ENCODE results near the gene ZNF682. TPM values are rescaled to one million over a fixed set of nuclear protein-coding genes. Genes with fewer than 3 reads are reported as not detected.
A peak's percentile ranks its signal among the peaks of the same experiment; 100 is the strongest.

ZNF682 gene
- total and polyA plus RNA-seq, 2 of the 13 experiments (the other 11 are each of a cell fraction or from before 2014, with no cell fraction given), result 2.0 to 7.2 TPM

GRCh38 chr19:20039203-20039723 lies at the start of gene ZNF682 (continued):
- TF ChIP-seq, protein P1, sequence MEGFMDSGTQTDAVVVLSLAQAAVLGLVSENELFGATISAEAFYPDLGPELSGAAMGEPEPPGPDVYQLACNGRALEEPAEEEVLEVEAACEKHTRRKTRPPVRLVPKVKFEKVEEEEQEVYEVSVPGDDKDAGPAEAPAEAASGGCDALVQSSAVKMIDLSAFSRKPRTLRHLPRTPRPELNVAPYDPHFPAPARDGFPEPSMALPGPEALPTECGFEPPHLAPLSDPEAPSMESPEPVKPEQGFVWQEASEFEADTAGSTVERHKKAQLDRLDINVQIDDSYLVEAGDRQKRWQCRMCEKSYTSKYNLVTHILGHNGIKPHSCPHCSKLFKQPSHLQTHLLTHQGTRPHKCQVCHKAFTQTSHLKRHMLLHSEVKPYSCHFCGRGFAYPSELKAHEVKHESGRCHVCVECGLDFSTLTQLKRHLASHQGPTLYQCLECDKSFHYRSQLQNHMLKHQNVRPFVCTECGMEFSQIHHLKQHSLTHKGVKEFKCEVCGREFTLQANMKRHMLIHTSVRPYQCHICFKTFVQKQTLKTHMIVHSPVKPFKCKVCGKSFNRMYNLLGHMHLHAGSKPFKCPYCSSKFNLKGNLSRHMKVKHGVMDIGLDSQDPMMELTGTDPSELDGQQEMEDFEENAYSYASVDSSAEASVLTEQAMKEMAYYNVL (CRISPR knock-in tag; IDR thresholded peaks at IDR 0.05; ENCODE audit: borderline replicate concordance), result no peak
- no peak for TF ChIP-seq ZSCAN12 (CRISPR knock-in tag; IDR thresholded peaks at IDR 0.05)
- 0 out of 2 replicates have a peak, but pooled peaks have one; percentile 39 for TF ChIP-seq ZNF704 (CRISPR knock-in tag; IDR thresholded peaks at IDR 0.05; ENCODE audit: borderline replicate concordance)
- TF ChIP-seq, protein P2, sequence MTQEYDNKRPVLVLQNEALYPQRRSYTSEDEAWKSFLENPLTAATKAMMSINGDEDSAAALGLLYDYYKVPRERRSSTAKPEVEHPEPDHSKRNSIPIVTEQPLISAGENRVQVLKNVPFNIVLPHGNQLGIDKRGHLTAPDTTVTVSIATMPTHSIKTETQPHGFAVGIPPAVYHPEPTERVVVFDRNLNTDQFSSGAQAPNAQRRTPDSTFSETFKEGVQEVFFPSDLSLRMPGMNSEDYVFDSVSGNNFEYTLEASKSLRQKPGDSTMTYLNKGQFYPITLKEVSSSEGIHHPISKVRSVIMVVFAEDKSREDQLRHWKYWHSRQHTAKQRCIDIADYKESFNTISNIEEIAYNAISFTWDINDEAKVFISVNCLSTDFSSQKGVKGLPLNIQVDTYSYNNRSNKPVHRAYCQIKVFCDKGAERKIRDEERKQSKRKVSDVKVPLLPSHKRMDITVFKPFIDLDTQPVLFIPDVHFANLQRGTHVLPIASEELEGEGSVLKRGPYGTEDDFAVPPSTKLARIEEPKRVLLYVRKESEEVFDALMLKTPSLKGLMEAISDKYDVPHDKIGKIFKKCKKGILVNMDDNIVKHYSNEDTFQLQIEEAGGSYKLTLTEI (CRISPR knock-in tag; conservative IDR thresholded peaks at IDR 0.05), result no peak
- no peak for TF ChIP-seq ZSCAN5A (CRISPR knock-in tag; IDR thresholded peaks at IDR 0.05; ENCODE audit: borderline replicate concordance)
- TF ChIP-seq, protein P3, sequence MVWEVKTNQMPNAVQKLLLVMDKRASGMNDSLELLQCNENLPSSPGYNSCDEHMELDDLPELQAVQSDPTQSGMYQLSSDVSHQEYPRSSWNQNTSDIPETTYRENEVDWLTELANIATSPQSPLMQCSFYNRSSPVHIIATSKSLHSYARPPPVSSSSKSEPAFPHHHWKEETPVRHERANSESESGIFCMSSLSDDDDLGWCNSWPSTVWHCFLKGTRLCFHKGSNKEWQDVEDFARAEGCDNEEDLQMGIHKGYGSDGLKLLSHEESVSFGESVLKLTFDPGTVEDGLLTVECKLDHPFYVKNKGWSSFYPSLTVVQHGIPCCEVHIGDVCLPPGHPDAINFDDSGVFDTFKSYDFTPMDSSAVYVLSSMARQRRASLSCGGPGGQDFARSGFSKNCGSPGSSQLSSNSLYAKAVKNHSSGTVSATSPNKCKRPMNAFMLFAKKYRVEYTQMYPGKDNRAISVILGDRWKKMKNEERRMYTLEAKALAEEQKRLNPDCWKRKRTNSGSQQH (CRISPR knock-in tag; IDR thresholded peaks at IDR 0.05; ENCODE audit: low read depth), result peak; percentile 63; the same call in 1 of the 2 replicates
- no peak for TF ChIP-seq EHMT2 (IDR thresholded peaks at IDR 0.05; ENCODE audit: borderline replicate concordance, low read depth, low read length)
- TF ChIP-seq ASH2L (IDR thresholded peaks at IDR 0.05; ENCODE audit: insufficient read length, low read depth, low read length), result peak; percentile 68
- TF ChIP-seq ZNF746 (CRISPR knock-in tag; IDR thresholded peaks at IDR 0.05), result no peak
- TF ChIP-seq, protein P4, sequence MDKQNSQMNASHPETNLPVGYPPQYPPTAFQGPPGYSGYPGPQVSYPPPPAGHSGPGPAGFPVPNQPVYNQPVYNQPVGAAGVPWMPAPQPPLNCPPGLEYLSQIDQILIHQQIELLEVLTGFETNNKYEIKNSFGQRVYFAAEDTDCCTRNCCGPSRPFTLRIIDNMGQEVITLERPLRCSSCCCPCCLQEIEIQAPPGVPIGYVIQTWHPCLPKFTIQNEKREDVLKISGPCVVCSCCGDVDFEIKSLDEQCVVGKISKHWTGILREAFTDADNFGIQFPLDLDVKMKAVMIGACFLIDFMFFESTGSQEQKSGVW (CRISPR knock-in tag; IDR thresholded peaks at IDR 0.05; ENCODE audit: borderline replicate concordance), result no peak
- no peak; the same call in 1 of the 2 replicates for TF ChIP-seq RFXAP (CRISPR knock-in tag; IDR thresholded peaks at IDR 0.05; ENCODE audit: borderline replicate concordance)
- no peak for TF ChIP-seq NONO (IDR thresholded peaks at IDR 0.05)
- peak; percentile 67 for TF ChIP-seq NONO (CRISPR knock-in tag; conservative IDR thresholded peaks at IDR 0.05)
- TF ChIP-seq CBX5 (CRISPR knock-in tag; IDR thresholded peaks at IDR 0.05; ENCODE audit: borderline replicate concordance), result no peak; the same call in 1 of the 2 replicates
- TF ChIP-seq, protein P5, sequence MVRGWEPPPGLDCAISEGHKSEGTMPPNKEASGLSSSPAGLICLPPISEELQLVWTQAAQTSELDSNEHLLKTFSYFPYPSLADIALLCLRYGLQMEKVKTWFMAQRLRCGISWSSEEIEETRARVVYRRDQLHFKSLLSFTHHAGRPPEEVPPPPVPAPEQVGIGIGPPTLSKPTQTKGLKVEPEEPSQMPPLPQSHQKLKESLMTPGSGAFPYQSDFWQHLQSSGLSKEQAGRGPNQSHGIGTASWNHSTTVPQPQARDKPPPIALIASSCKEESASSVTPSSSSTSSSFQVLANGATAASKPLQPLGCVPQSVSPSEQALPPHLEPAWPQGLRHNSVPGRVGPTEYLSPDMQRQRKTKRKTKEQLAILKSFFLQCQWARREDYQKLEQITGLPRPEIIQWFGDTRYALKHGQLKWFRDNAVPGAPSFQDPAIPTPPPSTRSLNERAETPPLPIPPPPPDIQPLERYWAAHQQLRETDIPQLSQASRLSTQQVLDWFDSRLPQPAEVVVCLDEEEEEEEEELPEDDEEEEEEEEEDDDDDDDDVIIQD (CRISPR knock-in tag; IDR thresholded peaks at IDR 0.05; ENCODE audit: low read depth), result peak; percentile 44; the same call in 1 of the 2 replicates
- no peak for TF ChIP-seq ZNF564 (CRISPR knock-in tag; IDR thresholded peaks at IDR 0.05)
- no peak for TF ChIP-seq ZNF891 (CRISPR knock-in tag; IDR thresholded peaks at IDR 0.05)

All from HepG2 (cell line).